ENCODE results near the gene MYO5A. TPM values are rescaled to one million over a fixed set of nuclear protein-coding genes. Genes with fewer than 3 reads are reported as not detected.

Gene MYO5A
- total RNA-seq, 1 experiment from 2014 or later, result 9.9 TPM

DNA sequence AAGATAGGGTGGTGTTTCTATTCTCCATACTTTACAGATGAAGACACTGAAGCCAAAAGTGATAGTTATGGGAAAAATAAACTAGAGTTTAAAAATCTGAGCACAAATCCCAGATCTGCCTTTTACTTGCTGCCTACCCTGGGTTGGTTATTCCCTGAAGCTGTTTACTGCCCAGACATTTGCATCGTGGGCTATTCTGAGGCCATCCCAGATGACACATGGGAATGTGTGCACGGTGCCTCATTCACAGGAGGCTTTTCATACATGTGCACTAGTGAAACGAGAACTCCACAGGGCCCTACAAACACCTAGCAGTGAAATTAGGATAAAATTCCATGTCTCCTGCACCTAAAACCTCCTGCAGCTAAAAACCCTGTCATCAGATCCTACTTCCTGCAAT is 250.5 kb downstream of the MYO5A start:
- Mint-ChIP-seq H3K27ac (ENCODE audit: unreplicated experiment) (no peak overlapping the region), H3K9me3 (ENCODE audit: unreplicated experiment) (no peaks in the 10 kb centered on the region), H3K4me3 (ENCODE audit: unreplicated experiment) (no peak overlapping the region), H3K27me3 (ENCODE audit: insufficient read depth, unreplicated experiment) (no peaks in the 10 kb centered on the region), H3K36me3 (ENCODE audit: insufficient read depth, unreplicated experiment) (peaks cover 20% of the 10 kb centered on the region), H3K4me1 (ENCODE audit: low read depth, unreplicated experiment) (no peaks in the 10 kb centered on the region)
- TF ChIP-seq, protein P1, sequence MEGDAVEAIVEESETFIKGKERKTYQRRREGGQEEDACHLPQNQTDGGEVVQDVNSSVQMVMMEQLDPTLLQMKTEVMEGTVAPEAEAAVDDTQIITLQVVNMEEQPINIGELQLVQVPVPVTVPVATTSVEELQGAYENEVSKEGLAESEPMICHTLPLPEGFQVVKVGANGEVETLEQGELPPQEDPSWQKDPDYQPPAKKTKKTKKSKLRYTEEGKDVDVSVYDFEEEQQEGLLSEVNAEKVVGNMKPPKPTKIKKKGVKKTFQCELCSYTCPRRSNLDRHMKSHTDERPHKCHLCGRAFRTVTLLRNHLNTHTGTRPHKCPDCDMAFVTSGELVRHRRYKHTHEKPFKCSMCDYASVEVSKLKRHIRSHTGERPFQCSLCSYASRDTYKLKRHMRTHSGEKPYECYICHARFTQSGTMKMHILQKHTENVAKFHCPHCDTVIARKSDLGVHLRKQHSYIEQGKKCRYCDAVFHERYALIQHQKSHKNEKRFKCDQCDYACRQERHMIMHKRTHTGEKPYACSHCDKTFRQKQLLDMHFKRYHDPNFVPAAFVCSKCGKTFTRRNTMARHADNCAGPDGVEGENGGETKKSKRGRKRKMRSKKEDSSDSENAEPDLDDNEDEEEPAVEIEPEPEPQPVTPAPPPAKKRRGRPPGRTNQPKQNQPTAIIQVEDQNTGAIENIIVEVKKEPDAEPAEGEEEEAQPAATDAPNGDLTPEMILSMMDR (IDR thresholded peaks at IDR 0.05; ENCODE audit: insufficient read depth in 1 of 2, low read depth in 1 of 2, low read length in 1 of 2, severe bottlenecking in 1 of 2, unreplicated experiment in 1 of 2), result no peak
- BruUV-seq (replicated peaks), result no TSS peak
- Histone ChIP-seq H3K9me3 (no peaks in the 10 kb centered on the region), H3K4me1 (no peaks in the 10 kb centered on the region), H3K27me3 (replicated peaks; ENCODE audit: control insufficient read depth, insufficient read depth, low read length) (no peaks in the 10 kb centered on the region), H3K4me3 (ENCODE audit: low read depth, low read length) (no peak overlapping the region), H3K36me3 (ENCODE audit: control insufficient read depth, insufficient read depth, low read length) (peaks cover 3% of the 10 kb centered on the region)
- ChIA-PET CTCF (no interaction called here), POLR2A (no interaction called here)
- intact Hi-C loops (cut with micrococcal nuclease; ENCODE audit: unreplicated experiment), result no loop called here
- no peak for DNase-seq

DNA sequence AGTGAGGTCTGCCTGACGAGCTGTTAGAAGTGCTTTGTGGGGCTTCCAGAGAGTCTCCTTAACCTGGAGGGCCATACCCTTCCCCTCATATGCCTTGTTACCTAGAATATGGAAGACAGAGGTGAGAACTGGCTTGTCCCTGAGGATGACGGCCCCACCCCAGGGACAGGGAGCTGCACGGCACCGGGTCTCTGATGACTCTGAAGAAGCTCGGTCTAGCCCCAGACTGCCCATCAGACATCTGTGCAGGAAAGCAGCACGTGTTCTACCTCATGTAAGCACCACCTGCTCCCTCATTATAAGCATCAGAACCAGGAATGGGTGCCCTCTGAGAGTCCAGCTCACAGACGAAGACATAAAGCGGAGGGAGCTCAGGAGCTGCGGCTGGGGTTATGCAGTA is 251.1 kb downstream of the MYO5A start:
- peaks cover 22% of the 10 kb centered on the region for H3K36me3 Mint-ChIP-seq (ENCODE audit: insufficient read depth, unreplicated experiment)
- H3K4me3 Mint-ChIP-seq (ENCODE audit: unreplicated experiment), result no peak overlapping the region
- Histone ChIP-seq H3K27me3 (replicated peaks; ENCODE audit: control insufficient read depth, insufficient read depth, low read length) (no peaks in the 10 kb centered on the region), H3K9me3 (no peaks in the 10 kb centered on the region), H3K4me3 (ENCODE audit: low read depth, low read length) (no peak overlapping the region), H3K36me3 (ENCODE audit: control insufficient read depth, insufficient read depth, low read length) (peaks cover 3% of the 10 kb centered on the region), H3K4me1 (no peaks in the 10 kb centered on the region)
- no peaks in the 10 kb centered on the region for H3K9me3 Mint-ChIP-seq (ENCODE audit: unreplicated experiment)
- POLR2A ChIA-PET, result no interaction called here
- TF ChIP-seq, protein P1 (IDR thresholded peaks at IDR 0.05; ENCODE audit: insufficient read depth in 1 of 2, low read depth in 1 of 2, low read length in 1 of 2, severe bottlenecking in 1 of 2, unreplicated experiment in 1 of 2), result no peak
- H3K4me1 Mint-ChIP-seq (ENCODE audit: low read depth, unreplicated experiment), result no peaks in the 10 kb centered on the region
- no peaks in the 10 kb centered on the region for H3K27me3 Mint-ChIP-seq (ENCODE audit: insufficient read depth, unreplicated experiment)
- DNase-seq, result no peak
- H3K27ac Mint-ChIP-seq (ENCODE audit: unreplicated experiment), result no peak overlapping the region
- CTCF ChIA-PET, result no interaction called here
- intact Hi-C loops (cut with micrococcal nuclease; ENCODE audit: unreplicated experiment), result no loop called here
- BruUV-seq (replicated peaks), result no TSS peak

DNA sequence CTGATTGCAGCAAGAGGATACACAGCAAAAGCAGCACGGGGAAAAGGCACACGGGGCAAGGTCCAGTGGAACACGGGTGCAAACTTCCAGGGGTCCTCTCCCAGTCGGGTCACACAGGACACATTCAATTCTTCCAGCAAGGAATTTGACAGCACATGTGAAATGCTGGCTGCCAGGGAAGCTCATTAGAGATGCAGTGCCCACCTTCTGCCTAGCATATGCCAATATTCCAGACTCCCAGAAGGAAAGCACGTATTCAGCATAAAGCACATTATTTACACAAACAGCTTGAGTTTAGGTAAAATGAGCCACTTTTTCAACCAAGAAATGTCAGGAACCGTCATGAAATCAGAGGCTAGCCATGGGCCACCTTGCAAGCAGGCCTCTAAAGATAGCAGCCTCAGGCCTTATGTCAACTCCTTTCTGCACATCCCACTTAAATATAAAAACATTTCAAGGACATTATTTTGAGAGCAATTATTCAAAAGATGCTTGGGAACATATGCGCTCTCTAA is 252.4 kb downstream of the MYO5A start:
- CTCF ChIA-PET, result no interaction called here
- DNase-seq, result no peak
- POLR2A ChIA-PET, result no interaction called here
- H3K4me3 Mint-ChIP-seq (ENCODE audit: unreplicated experiment), result no peak overlapping the region
- H3K4me3 ChIP-seq (ENCODE audit: low read depth, low read length), result no peak overlapping the region
- peaks cover 3% of the 10 kb centered on the region for H3K36me3 ChIP-seq (ENCODE audit: control insufficient read depth, insufficient read depth, low read length)
- TF ChIP-seq, protein P1 (IDR thresholded peaks at IDR 0.05; ENCODE audit: insufficient read depth in 1 of 2, low read depth in 1 of 2, low read length in 1 of 2, severe bottlenecking in 1 of 2, unreplicated experiment in 1 of 2), result no peak
- H3K9me3 Mint-ChIP-seq (ENCODE audit: unreplicated experiment), result no peaks in the 10 kb centered on the region
- H3K27me3 ChIP-seq (replicated peaks; ENCODE audit: control insufficient read depth, insufficient read depth, low read length), result no peaks in the 10 kb centered on the region
- intact Hi-C loops (cut with micrococcal nuclease; ENCODE audit: unreplicated experiment), result no loop called here
- no peaks in the 10 kb centered on the region for H3K27me3 Mint-ChIP-seq (ENCODE audit: insufficient read depth, unreplicated experiment)
- no peaks in the 10 kb centered on the region for H3K9me3 ChIP-seq
- no peak overlapping the region for H3K27ac Mint-ChIP-seq (ENCODE audit: unreplicated experiment)
- H3K4me1 Mint-ChIP-seq (ENCODE audit: low read depth, unreplicated experiment), result no peaks in the 10 kb centered on the region
- no TSS peak for BruUV-seq (replicated peaks)
- peaks cover 31% of the 10 kb centered on the region for H3K36me3 Mint-ChIP-seq (ENCODE audit: insufficient read depth, unreplicated experiment)
- H3K4me1 ChIP-seq, result no peaks in the 10 kb centered on the region
